ENCODE measurements around the gene PIK3R4.

DNA sequence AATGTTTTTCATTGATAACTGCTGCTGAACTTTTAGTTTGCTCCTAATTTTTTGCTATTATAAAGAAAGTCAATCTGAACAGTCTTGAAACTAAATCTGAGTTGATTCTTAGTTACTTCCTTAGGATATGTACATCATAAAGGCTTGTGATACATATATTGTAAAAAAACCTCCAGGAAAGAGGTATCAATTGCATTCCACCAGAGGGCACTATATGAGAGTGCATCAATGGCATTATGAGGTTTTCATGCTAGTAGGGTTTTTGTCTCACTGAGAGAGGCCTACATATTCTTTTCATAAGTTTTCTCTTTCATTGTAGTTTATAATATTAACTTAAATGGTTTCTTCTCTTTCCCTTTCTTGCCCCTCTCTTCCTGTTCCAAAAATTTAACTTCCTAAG, 46.9 kb downstream of the PIK3R4 start:
- no peak for TF ChIP-seq POLR2A (IDR thresholded peaks at IDR 0.05)
- TF ChIP-seq, protein P1, sequence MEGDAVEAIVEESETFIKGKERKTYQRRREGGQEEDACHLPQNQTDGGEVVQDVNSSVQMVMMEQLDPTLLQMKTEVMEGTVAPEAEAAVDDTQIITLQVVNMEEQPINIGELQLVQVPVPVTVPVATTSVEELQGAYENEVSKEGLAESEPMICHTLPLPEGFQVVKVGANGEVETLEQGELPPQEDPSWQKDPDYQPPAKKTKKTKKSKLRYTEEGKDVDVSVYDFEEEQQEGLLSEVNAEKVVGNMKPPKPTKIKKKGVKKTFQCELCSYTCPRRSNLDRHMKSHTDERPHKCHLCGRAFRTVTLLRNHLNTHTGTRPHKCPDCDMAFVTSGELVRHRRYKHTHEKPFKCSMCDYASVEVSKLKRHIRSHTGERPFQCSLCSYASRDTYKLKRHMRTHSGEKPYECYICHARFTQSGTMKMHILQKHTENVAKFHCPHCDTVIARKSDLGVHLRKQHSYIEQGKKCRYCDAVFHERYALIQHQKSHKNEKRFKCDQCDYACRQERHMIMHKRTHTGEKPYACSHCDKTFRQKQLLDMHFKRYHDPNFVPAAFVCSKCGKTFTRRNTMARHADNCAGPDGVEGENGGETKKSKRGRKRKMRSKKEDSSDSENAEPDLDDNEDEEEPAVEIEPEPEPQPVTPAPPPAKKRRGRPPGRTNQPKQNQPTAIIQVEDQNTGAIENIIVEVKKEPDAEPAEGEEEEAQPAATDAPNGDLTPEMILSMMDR (IDR thresholded peaks at IDR 0.05): peak in 4 of 6 experiments; percentile 17 to 57 (median 34)
